HS-27A (cell line): Measurements from ENCODE around the gene HORMAD2.
"Not testable (repeated sequence)": the region's sequence is repeated elsewhere in the genome, so short reads cannot be mapped to it uniquely, and the experiment has no call there.

ENCODE experiments used
- DNase-seq: peaks from one replicate; pipeline ENCODE4 v3.0.0-alpha.2; 2012; ENCODE audit warnings: low read depth, missing footprints

Gene HORMAD2

GRCh38 chr22:30191040-30191701, 110.9 kb downstream of the HORMAD2 start:
- no peak for DNase-seq

DNA sequence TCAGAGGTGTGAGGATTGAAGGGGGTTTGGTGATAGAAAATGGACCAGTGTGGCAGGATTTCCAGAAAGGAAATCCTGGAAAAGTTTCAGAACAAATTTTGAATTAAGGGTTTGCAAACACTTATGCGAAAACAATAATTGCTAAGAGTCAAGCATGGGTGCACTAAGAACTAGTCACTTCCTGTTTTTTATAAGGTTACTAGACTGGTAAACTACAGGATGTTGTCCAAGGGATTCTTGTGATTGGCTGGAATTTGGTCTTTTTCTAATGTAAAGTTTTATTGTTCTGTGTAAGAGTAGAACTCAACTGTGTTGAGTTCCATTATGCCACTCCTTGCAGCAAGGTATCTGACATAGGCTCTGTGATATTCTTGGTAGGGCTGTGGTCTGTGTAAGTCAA, 112.2 kb downstream of the HORMAD2 start:
- DNase-seq = no peak

GRCh38 chr22:30193031-30193775, 112.9 kb downstream of the HORMAD2 start:
- DNase-seq = no peak

GRCh38 chr22:30195245-30196140, 115.2 kb downstream of the HORMAD2 start:
- DNase-seq = no peak

GRCh38 chr22:30196141-30196879, 116.0 kb downstream of the HORMAD2 start:
- DNase-seq = peak; percentile 98

GRCh38 chr22:30196880-30197336, 116.6 kb downstream of the HORMAD2 start:
- no peak for DNase-seq

DNA sequence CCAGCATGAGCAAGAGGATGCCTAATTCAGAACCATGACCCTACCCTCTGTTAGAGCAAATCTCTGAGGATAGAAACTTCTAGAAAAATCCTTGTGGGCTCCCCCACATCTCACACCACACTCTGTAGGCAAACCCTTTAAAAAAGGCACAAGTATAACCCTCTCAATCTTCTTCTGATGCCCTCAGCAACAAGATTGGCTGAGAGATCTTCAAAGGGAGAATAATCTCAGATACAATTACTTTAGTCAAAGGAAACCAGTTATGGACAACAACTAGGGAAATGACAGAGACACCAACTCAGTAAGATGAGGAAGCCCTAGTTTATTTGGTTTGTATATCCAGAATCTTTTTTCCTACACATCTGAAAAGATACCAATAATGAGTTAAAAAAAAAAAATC, 117.1 kb downstream of the HORMAD2 start:
- DNase-seq = no peak

GRCh38 chr22:30198152-30198825, 118.0 kb downstream of the HORMAD2 start:
- no peak for DNase-seq

DNA sequence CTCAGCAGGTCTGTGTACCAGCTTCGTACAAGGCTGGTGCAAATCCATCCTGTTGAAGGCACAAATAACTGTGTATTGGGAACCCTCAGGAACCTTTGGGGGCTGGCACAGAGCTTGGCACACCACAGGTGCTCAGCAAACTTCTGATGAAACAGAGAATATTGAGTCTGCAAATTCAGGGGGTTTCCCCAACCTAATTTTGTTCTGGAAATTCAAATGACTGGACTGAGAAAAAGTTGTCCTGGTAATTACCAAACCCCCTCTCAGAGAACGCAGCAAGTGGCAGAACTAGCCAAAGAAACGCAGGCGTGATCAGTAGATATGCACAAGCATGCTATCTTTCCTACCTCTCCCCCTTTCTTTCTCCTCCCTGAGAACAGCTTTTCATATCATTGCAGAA, 118.7 kb downstream of the HORMAD2 start:
- no peak for DNase-seq

DNA sequence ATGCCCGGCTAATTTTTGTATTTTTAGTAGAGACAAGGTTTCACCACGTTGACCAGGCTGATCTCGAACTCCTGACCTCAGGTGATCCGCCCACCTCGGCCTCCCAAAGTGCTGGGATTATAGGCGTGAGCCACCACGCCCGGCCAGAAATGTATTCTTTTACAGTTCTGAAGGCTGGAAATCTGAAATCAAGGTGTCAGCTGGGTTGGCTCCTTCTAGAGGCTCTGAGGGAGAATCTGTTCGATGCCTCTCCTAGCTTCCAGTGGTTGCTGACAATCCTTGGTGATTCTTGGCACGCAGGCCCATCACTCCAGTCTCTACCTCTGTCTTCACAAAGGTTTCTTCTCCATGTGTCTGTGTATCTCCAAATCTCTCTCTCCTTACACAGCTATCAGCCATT, 120.6 kb downstream of the HORMAD2 start:
- DNase-seq = not testable (repeated sequence)

DNA sequence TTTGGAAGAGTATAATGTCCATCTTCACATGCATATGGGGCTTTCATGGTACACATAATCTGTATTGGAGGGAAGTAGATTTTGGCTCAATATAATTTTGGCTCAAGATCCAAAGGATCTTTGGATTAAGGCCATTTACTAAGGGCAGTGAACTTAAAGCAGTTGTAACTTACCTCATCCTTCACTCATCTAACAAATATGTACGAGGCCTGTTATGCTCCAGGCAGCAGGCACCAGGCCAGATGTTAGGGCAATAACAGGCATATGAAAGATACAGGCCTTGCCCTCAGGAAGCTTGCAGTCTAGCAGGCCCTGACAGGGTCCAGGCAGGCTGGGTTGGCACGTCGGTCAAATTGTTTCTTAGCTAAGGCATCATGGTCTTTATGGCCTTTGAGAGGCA, 121.7 kb downstream of the HORMAD2 start:
- no peak for DNase-seq

- DNase-seq = no peak
Observed at GRCh38 chr22:30202531-30203006, 122.3 kb downstream of the HORMAD2 start.

DNA sequence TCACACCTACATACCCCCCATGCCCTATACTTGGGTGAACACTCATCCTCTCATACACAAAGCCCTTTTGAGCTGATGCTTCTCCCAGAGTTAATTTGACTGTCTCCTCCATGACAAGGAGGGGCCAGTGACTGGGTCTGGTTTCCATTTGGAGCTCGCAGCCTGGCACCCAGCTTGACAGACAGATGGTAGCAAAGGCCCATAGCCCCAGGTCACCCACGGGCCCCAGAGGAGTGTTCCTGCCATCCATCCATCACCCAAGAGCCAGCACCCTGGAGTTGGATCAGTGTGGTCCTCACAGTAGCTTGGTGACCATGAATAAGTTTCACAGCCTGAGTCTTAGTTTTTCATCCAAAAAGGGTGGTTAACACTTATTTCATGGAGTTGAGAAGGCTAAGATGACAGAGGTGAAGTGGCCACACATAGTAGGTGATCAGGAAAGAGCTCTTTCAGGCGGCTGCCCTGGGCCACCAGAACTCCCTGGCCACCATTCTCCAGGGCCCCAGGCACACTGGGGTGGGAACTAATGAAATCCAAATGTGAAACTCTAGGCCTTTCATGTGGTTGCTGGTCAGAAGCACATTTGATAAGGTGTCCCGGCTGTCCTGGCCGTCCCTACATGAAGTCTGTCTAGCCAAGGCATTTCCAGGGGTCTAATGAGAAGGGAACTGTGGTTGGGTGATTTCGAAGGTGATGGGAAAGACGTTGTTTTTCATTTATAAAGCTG, 123.9 kb downstream of the HORMAD2 start:
- DNase-seq = no peak

DNA sequence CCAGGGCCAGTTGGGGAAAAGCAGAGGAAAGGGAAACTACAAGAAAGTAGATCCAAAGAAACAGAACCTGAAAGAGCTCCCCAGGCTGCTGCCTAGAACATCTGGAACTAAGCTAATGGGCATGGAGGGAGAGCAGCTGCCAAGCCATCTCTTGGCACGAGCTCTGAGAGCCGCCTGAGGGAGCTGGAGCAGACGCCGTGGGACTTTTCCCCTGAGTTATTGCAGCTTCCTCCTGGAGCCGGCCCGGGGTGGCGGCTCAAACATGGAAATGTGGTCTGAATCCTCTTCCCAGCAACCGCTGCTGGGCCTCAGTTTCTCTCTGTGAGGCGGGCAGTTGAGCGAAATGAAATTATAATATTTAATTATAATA, 124.5 kb downstream of the HORMAD2 start:
- DNase-seq = no peak

DNA sequence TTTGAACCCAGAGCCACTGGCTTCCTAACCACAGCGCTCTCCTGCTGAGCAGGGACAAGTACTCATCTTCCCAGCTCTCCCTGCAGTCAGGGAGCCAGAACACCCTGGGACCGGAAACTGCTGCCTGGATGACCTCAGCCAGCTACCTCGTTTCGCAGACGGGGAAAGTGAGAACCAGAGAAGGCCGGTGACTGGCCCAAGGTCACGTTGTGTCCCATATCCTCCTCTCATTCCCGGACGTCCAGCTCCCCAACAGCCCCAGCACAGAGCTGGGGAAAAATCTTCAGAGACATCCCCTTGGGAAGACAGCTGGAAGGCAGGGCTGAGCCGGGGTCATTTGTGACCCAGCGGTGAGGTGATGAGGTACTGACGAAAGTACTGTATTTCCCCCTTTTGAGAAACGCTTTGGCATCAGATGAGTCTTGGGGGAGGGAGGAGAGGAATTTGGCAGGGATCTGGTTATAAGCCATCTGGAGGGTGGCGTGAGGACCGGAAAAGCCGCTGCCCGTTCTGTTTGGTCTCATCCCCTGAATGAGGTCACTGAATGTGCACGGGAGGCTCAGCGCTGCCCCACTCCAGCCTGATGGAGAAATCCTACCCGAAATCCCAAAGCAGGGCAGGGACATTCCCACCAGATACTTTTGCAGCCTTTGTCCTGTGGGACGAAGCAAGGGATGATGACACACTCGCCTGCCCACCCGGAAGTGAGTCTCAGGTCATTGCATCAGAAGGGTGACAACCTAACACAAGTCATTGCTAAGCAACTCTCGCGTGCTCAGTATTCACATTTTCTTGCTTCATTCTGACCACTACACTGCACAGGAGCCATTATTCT, 125.2 kb downstream of the HORMAD2 start:
- DNase-seq = peak; percentile 90

DNA sequence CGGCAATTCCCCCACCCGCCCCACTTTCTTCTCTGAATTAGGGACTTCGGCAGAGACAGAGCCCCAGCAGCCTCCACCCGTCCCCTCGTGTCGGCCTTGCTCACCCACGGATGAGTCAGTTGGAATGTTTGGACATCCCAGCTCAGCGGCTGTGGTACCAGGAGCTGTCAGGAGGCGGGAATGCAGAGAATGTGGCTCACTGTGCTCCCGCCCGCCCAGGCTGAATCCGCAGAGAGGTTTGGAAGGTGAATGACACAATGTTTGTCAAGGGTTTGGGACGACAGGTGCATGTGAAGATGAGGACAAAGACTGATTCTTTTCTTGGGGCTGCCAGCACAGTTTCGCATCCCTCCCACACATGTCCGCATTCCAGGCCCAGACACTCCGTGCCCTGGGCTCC, 126.7 kb downstream of the HORMAD2 start:
- peak; percentile 91 for DNase-seq

DNA sequence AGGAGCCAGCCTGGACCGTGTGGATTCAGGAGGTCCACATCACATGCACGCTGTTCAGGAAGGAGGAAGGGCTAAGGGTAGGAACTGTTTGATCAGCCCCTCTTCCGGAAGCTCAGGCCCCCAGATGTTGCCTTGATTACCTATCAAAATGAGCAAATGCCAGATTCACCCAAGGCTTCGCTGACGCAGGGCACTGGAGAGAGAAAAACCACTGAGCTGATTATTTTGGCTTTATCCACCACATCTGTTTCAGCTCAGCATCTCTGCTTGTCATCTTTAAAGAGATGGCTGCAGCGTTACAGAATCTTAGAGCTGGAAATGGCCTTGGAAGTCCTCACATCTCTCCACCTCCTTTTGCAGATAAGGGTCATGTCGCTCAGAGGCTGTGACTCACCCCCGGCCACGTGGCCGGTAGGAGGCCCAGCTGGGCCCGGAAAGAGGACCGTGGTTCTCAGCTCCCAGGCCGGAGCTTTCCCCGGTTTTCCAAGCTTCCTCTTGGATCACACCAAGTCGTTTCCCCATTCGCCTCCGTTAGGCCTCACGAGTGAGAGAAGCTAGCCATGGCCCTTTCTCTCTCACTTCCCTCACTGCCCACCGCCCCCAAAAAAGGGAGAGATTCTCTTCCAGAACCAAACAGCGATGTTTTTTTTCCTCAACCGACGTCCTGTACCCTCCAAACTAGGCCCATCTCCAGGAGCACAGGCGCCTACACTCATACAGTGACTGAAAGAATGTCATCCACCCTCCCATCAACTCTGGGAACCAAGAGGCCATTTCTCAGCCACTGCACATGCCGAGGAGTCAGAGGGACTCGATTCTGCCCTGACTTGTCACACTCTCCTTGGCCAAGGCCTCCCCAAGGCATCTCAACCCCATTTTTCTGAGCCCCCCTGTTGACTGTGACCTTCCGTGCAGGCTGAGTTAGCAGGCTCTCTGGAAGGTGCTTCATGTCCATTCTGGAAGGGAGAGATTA, 128.7 kb downstream of the HORMAD2 start:
- peak; percentile 45 for DNase-seq

- DNase-seq = no peak
Observed at GRCh38 chr22:30209642-30210041, 129.4 kb downstream of the HORMAD2 start.
